Retina (tissue), 1 donor: ENCODE measurements around the gene BRAT1.
A peak's percentile ranks its signal among the peaks of the same experiment; 100 is the strongest.

Experiments used
- DNase-seq: peaks from one replicate; pipeline ENCODE4 v3.0.0-alpha.2; 2016

The BRAT1 gene

DNA sequence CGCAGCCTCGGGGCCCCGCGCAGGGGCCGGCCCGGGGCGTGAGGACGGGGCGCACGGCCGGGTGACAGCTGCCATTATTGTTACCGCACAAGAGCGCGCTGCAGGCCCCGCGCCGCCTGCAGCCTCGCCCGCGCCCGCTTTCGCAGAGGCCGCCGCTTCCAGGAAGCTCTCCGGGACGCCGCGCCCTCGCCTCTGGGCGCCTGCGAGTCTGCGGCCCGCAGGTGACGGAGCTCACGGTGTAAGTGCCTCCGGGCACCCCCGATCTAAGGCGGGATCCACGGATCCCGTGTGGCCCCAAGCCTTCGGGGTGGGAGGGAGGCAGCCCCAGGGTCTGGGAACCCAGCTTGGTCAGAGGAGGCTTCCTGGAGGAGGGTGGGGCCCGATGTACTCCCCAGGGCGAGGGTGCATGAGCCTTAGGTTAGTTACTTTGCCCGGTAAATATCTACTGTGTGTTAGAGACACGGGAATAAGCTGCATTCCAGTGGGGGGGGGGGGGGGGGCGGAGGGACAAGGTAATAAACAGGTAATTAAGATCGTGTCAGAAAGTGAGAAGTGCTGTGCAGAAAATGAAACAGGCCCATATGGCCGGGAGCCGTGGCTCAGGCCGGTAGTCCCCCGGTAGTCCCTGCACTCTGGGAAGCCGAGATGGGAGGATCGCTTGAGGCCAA, 4.1 kb upstream of the BRAT1 start:
- DNase-seq, result no peak

DNA sequence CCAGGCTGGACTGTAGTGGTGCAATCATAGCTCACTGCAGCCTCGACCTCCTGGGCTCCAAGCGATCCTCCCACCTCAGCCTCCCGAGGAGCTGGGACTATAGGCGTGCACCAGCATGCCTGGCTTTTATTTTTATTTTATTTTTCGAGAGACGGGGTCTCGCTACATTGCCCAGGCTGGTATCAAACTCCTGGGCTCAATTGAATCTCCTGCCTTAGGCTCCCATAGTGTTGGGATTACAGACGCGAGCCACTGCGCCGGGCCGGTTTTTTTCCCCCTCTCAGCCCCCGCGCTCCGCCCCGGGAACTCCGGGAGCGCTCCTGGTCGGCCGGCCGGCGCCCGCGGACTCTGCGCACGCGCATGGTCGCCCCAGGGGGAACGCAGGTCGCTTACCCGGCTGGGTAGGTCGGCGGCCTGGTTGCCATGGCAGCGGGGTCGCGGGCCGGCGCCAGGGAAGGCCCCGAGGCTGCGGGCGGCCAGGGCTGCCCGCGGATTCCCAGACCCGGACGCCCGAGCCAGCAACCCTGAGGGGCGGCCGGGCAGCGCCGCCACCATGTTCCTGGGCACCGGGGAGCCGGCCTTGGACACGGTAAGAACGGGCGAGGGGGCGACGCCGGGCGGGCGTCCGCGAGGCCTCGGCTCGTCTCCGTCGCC, 3.4 kb upstream of the BRAT1 start, which contains the start of gene IQCE:
TSS of gene IQCE (plus strand) at position 351 of the 654 bp plus-strand sequence. CDS start at position 554, 203 bp downstream.
- DNase-seq, result peak; percentile 93

DNA sequence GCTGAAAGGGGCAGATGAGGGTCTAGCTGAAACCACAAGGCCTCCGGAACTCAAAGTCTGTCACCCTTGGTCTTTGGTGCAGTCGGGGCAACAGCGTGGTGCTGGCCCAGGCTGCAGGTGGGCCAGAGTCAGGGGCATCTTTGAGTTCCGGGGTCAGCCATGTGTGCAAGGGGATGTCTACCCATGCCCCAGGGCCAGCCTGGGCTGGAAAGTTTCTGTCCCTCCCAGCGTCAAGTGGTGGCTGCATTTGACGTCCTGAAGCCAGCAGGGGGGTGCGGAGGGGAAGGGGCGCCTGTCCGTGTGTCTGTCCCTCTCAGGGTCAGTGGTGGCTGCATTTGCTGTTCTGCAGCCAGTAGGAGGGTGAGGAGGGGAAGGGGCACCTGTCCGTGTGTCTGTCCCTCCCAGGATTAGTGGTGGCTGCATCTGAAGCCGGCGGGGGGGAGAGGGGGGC, 638 bp downstream of the BRAT1 start:
- no peak for DNase-seq

DNA sequence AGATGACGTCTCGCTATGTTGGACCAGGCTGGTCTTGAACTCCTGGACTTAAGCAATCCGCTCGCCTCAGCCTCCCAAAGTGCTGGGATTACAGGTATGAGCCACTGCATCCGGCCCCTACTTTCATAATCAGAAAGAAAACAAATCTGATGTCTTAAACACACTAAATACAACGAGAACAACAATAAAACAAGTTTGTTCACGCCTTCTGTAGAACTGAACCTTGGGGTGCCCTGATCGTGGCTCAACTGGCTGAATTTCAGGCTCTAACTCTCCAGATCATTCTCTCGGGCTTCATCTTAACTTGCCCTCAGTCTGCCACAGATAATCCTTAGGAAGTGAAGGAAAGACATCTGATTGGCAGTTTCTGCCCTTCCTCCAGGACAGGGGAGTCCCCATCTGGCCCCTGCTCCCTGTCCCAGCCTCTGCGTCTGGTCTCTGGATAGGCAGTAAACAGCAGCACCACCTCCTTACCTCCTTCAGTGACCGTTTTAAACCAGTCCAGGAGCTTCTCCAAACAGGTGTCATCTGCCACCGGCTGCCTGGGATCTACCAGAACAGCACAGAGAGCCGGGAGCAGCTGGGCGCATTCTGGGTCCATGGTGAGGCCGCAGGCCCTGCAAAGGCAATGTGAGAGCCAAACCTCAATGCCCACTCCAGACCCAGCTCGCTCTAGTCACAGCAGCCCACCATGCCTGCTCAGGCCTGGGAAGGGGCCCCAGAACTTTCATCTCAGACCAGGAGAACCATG, 1.3 kb downstream of the BRAT1 start:
- DNase-seq, result no peak

DNA sequence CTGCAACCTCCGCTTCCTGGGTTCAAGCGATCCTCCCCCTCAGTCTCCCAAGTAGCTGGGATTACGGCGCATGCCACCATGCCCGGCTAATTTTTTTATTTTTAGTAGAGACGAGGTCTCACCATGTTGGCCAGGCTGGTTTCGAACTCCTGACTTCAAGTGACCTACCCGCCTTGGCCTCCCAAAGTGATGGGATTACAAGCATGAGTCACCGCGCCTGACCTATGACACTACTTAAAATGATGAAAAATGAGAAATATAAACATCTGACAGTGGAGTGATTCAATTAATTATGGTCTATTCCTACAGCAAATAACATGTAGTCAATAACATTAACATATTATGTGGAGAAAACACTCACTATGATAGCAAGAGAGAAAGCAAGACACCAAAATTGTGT, 2.2 kb downstream of the BRAT1 start:
- DNase-seq, result no peak

DNA sequence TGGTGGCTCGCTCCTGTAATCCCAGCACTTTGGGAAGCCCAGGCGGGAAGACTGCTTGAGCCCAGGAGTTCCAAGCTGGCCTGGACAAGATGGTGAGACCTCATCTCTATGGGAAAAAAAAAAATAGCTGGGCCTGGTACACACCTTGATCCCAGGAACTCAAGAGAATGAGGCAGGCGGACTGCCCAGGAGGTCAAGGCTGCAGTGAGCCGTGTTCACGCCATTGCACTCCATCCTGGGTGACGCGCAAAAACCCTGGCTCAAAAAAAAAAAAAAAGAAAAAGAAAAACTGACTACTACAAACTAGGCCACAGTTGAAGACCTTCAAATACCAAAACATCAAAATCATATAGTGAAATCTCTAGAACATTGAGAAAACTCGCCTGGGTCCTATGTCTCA, 3.9 kb downstream of the BRAT1 start:
- DNase-seq, result no peak

DNA sequence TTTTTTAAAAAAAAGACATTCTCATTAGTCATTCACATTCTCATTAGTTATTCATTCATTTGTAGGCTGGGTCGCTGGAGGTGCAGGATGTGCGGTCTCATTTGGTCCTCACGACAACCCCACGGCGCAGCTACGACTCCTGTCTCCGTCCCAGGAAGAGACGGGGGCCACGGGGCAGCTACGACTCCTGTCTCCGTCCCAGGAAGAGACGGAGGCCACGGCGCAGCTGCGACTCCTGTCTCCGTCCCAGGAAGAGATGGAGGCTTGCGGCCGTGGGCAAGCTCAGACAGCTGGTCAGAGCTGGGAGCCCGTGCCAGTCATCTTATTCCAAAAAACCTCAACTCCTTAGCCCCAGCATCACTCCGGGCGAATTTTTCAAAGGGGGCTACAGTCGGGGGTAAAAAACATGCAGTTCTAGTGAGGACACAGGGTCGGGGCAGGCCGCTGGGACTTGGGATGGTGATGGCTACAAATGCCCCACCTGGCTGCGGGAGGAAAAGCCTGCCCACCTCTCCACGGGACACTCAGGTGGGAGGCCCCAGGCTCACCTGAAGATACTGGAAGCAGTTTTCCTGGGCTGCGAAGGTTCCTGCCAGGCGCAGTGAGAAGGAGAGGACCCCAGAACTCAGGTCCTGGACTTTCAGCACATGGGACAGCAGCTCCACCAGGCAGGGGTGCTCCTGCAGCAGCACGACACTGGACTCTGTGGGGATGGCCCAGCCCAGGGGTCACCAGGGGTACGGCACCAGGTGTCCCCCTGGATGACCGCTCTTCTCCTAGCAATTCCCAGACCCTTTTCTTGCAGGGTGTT, 8.3 kb downstream of the BRAT1 start:
- DNase-seq, result no peak

DNA sequence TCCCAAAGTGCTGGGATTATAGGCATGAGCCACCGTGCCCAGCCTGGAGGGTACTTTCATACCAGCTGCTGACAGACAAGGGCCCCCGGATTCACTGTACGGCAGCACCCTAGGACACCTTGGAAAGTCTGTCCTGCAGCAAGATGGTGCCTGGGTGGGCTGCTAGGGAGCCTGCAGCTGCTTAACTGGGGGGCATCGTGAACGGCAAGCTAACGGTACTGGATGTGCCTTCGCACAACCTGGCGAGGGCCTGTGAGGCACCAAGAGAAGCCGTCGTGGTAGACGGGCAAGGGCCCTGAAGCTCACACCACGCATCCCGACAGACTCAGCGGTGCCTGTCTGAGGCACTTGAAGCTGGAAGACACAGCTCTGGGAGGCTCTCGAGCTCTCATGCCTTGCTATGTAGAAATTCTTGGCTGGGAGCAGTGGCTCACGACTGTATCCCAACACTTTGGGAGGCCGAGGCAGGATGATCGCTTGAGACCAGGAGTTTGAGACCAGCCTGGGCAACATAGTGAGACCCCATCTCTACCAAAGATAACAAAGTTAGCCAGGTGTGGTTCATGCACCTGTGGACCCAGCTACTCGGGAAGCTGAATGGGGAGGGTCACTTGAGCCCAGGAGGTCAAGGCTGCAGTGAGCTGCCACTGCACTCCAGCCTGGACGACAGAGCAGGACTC, 9.4 kb downstream of the BRAT1 start:
- DNase-seq, result no peak

DNA sequence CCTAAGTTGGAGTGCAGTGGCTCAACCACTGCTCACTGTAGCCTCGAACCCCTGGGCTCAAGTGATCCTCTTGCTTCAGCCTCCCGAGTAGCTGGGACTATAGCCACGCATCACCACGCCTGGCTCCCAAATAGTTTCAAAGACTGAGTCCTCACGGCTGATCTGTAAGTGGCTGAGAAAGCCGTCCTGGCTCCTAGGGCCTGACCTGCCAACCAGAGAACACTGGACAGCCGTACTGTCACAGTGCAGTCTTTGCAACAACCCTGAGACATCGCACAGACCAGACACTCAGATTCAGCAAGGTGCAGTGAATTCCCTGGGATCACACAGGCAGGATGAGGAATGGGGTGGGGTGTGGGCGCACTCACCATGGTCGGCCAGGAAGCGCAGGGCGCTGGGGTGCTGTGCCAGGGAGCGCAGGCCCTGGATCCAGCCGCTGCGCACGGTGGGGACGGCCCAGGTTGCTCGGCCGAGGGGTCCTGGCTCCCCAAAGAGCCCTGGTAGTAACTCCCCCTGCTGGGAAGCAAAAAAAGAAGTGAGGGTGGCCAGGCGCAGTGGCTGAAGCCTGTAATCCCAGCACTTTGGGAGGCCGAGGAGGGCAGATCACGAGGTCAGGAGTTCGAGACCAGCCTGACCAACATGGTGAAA, 10.7 kb downstream of the BRAT1 start:
- DNase-seq, result no peak

DNA sequence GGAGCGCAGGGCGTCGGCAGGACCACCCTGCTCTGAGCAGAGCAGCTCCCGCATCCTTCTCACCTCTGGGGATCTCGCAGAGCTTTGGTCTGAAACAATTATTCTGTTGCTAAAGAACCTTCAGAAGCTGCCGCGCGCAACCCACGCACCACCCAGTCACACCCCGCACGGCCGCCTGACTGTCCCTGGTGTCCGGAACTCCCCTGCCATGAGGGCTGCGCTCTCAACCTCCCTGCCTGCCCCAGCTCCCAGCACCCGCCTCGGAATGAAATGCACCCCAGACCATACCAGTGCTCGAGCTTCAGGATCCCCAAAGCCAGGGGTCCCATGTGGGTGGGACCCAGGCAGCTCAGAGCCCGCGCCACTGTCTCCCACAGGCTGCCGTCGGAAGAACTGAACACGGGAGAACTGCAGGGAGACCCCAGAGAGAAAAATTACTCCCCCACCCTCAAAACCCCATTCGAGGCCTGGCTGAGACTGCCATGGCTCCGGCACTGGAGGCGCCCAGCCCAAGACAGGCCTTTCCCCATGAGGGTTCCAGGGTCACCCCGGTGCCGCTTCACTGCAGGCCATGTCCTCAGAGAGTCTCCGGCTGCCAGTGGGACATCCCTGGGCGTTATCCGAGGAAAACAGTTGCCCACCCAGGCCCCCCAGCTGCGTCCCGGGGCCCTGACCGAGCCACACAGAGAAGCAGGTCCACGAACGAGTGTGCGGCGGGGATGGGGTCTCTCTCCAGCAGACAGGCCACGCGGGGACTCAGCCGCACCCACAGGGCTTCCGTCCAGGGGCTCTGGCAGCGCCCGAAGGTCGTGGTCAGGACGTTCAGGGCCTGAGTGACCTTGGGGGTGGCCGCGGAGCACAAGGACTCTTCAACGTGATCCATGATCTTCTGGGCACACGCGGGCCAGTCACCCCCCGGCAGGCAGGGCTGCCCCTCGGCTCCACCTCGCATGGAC, 12.1 kb downstream of the BRAT1 start:
- no peak for DNase-seq

DNA sequence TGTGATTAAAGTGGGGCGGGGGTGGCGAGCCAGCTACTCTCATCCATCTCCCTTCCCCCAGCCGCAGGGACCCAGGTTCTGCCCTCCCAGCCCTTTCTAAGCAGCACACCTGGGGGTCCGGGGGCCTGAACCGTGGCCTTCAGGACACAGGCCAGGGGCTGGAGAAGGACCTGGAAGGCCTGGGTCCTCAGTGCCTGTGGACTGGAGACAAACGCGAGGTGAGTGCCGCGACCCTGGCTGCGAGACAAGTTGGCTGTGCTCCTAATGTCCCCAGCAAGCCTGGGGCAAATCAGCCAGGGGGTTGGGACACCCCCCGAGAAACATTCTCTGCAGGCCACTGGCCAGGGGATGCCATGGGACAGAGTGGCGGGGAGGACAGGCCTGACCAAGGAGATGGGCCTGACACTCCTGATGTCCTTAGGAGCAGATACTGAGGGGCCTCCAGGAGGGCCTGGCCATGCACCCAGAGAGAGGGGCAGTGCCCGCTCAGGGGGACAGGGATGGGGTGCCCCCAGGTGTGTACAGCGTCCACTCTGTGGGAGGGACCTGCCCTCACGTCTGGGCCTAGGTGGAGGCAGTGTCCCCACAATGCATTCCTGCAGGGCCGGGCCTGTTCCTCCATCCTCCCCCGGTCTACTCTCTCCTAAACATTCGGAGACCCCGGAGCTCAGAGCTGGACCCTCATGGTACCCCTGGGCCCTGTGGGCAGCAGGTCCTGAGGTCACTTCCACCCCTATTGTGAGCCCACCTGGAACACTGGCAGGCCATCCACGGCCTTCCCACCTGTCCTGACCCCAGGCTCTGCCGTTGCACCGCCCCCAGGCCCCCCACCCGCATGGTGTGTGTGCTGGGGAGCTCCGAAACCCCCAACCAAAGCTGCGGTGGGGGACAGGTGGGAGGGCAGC, 13.1 kb downstream of the BRAT1 start:
- no peak for DNase-seq

DNA sequence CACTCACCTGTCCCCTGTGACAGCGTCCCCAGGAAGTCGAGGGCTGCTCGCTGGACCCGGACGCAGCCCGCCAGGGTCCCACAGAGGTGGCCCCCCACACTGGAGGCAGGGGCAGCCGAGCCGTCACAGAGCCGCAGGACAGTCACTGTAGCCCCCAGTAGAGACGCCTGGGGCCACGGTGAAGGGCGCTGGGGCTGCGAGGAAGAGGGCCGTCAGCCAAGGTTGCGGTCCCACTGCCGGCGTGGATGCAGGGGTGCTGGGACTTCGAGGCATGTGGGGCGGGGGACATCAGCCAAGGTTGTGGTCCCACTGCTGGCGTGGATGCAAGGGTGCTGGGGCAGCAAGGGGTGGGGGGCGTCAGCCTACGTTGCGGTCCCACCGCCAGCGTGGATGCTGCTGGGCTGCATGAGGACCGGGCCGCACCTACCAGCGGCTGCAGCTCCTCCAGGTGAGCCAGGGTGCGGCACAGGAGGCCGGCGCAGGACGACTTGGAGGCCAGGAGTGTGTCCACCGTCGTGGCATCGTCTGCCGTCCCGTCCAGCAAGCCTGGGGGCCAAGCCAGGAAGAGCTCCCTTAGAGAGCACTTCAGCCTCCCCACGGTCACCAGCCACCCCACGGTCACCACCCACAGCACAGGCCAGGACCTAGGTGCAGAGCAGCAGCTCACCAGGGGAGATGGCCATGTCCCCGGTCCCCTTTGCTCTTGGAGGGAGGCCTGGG, 13.9 kb downstream of the BRAT1 start:
- no peak for DNase-seq

DNA sequence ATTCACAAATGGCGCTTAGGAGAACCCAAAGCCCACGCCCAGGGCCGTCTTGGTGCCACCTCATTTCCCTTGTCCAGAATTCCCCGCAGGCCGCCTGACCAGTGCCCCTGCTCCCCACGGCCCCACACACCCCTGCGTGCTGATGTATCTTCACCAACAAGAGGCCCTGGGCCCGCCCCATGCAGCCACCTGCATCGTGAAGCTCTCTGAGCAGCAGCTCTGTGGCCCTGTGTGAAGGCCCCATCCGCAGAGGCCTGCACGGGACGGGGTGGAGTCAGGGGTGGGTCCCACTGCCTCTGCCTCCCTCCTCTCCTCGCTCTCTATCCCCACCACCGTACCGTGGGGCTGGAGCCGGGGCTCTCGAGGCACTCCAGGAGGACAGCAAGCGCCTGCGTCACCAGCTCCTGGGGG, 14.7 kb downstream of the BRAT1 start:
- DNase-seq, result no peak

DNA sequence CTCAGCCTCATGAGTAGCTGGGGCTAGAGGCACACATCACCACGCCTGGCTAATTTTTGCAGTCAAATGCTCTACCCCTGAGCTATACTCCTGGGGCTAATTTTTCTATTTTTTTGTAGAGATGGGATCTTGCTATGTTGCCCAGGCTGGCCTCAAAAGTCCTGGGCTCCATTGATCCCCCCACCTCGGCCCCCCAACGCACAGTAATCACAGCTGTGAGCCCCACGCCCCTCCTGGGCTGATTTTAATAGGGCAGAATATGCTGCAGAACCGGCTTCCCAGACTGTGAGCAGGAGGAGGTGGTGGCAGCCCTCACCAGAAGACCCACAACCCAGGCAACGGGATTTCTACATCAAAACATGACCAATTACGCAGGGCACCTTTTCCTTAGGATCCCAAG, 15.2 kb downstream of the BRAT1 start:
- no peak for DNase-seq

DNA sequence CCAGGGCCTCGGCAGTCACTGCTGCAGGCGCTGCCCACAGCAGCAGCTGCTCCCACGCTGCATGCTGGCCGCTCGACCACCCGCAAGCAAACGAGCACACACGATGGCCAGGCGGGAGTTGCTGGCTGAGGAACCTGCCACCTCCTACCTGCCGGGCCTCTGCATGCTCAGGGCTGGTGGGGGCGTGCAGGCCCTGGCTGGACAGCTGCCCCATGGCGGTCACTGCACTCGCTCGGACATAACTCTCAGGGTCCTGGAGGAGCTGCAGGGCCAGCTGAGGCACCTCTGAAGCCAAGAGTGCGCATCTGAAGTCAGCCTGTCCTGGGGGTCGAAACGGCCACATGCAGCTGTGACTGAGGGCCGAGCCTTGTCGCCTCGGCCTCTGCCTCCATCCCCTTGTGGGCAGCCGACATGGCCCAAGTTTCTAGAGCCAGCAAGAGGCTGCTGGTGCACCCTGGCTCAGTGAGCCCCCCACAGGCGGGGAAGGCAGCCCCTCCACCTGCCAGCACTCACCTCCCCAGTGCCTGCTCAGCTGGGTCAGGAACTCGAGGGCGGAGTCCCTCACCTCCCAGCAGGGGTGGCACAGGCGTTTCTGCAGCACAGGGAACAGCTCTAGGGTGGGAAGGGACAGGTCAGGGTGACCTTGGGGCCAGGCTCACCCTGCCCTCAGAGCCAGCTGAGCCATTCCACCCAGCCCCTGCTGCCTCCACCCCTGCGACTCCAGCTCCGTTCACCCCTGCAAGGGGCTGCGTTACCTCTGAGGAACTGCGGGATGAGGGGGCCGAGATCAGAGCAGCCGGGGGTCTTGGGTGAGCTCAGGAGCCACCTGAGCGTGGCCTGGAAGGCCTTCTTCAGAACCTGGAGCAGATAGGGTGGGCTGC, 16.1 kb downstream of the BRAT1 start:
- no peak for DNase-seq

DNA sequence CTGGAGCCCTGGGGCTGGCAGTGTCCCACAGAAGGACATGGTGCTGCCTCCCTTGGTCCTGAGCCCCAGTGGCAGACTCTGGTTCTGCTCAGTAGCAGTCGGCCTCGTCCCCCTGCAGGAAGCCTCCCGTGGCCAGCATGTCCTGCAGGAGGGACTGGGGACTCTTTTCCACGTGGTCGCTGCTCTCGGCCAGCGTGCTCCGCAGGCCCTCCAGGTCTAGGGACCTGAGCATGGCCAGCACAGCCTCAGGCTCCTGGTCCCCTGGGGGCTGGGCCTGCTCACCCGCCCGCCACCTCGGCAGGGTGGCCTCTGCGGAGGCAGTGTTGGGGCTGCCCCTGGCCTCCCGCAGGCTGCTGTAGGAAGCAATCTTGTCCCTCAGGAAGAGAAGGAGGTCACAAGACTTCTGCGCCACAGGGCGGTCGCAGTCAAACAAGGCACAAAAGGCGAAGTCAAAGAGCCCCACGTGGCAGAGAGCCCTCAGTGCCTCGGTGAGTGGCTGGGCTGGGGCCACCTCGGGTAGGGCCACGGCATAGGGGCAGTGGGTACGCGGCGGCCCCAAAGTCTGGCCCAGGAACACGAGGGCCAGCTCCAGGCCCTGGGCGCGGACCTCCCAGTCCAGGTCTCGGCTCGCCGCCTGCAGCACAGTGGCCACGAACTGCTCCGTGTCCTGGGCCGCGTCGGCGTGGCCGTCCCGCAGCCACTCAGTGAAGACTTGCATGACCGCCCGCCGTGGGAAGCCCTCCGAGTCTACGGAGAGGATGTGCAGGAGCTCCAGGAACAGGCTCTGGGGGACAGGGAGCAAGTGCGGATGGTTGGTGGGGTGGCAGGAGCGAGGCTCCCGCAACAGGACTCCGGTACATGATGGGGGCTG, 17.1 kb downstream of the BRAT1 start:
- no peak for DNase-seq
